WTC11 (cell line): ENCODE results near the gene POU3F1. TPM values are rescaled to one million over a fixed set of nuclear protein-coding genes. Genes with fewer than 3 reads are reported as not detected.
A peak's percentile ranks its signal among the peaks of the same experiment; 100 is the strongest.

Experiments
- AR ChIP-seq: fragments of 250-450 bp; sonication (Bioruptor Pico); IDR thresholded peaks from 2 replicates; pipeline ENCODE4 v1.9.0; 2021; ENCODE audit warnings: mild to moderate bottlenecking
- ATF6 ChIP-seq: sonication (generic); formaldehyde crosslinking; IDR thresholded peaks from 2 replicates; pipeline ENCODE4 v1.8.1; 2023; ENCODE audit warnings: mild to moderate bottlenecking, missing genetic modification reagents
- CDX4 ChIP-seq: fragments of 250-450 bp; sonication (Bioruptor Pico); IDR thresholded peaks from 2 replicates; pipeline ENCODE4 v1.9.0; 2021; ENCODE audit warnings: moderate library complexity, mild to moderate bottlenecking, inconsistent platforms, borderline replicate concordance
- E2F1 ChIP-seq: sonication (generic); formaldehyde crosslinking; IDR thresholded peaks from 2 replicates; pipeline ENCODE4 v1.8.0; 2022; ENCODE audit warnings: mild to moderate bottlenecking, missing genetic modification reagents
- E2F4 ChIP-seq: sonication (generic); formaldehyde crosslinking; IDR thresholded peaks from 2 replicates; pipeline ENCODE4 v1.8.1; 2022; ENCODE audit warnings: low read depth, mild to moderate bottlenecking, moderate library complexity, missing genetic modification reagents, borderline replicate concordance
- E2F5 ChIP-seq: sonication (generic); formaldehyde crosslinking; IDR thresholded peaks from 2 replicates; pipeline ENCODE4 v1.8.1; 2022; ENCODE audit warnings: mild to moderate bottlenecking, moderate library complexity, missing genetic modification reagents
- ELF4 ChIP-seq: sonication (generic); formaldehyde crosslinking; IDR thresholded peaks from 2 replicates; pipeline ENCODE4 v1.8.1; 2022; ENCODE audit warnings: low read depth, mild to moderate bottlenecking, moderate library complexity, missing genetic modification reagents
- ERG ChIP-seq: fragments of 250-450 bp; sonication (Bioruptor Pico); IDR thresholded peaks from 2 replicates; pipeline ENCODE4 v1.8.0; 2021; ENCODE audit warnings: mild to moderate bottlenecking
- FOXJ3 ChIP-seq: sonication (generic); formaldehyde crosslinking; IDR thresholded peaks from 2 replicates; pipeline ENCODE4 v1.9.0; 2021; ENCODE audit warnings: missing genetic modification reagents, mild to moderate bottlenecking, borderline replicate concordance
- HMGA2 ChIP-seq: fragments of 250-450 bp; sonication (Bioruptor Pico); IDR thresholded peaks from 2 replicates; pipeline ENCODE4 v1.4.0; 2021; ENCODE audit warnings: mild to moderate bottlenecking, moderate library complexity
- JUN ChIP-seq: sonication (generic); formaldehyde crosslinking; IDR thresholded peaks from 2 replicates; pipeline ENCODE4 v1.8.0; 2023; ENCODE audit warnings: mild to moderate bottlenecking, missing genetic modification reagents
- PRDM15 ChIP-seq: sonication (generic); formaldehyde crosslinking; IDR thresholded peaks from 2 replicates; pipeline ENCODE4 v1.8.0; 2022; ENCODE audit warnings: missing genetic modification reagents
- SP1 ChIP-seq: sonication (generic); formaldehyde crosslinking; conservative IDR thresholded peaks from 2 replicates; pipeline ENCODE4 v1.8.1; 2022; ENCODE audit warnings: missing genetic modification reagents
- TEAD4 ChIP-seq: sonication (generic); formaldehyde crosslinking; IDR thresholded peaks from 2 replicates; pipeline ENCODE4 v1.8.0; 2022; ENCODE audit warnings: mild to moderate bottlenecking, missing genetic modification reagents
- ZMAT4 ChIP-seq: fragments of 250-450 bp; sonication (Bioruptor Pico); IDR thresholded peaks from 2 replicates; pipeline ENCODE4 v1.9.0; 2021; ENCODE audit warnings: mild to moderate bottlenecking
- ZNF232 ChIP-seq: sonication (generic); formaldehyde crosslinking; IDR thresholded peaks from 2 replicates; pipeline ENCODE4 v1.8.0; 2022; ENCODE audit warnings: mild to moderate bottlenecking, missing genetic modification reagents
- ZNF263 ChIP-seq: sonication (generic); formaldehyde crosslinking; IDR thresholded peaks from 2 replicates; pipeline ENCODE4 v1.8.1; 2022; ENCODE audit warnings: low read depth, mild to moderate bottlenecking, moderate library complexity, missing genetic modification reagents
- total RNA-seq: library from RNA; stranded (reverse); gene quantifications from 3 replicates; pipeline ENCODE4 v1.2.3, GENCODE V29; 2021

Gene POU3F1
- total RNA-seq, 1 experiment from 2014 or later: 18.9 TPM

- no peak for TF ChIP-seq ERG (CRISPR knock-in tag)
- TF ChIP-seq ZMAT4 (CRISPR knock-in tag): no peak
- TF ChIP-seq HMGA2 (CRISPR knock-in tag): no peak
- TF ChIP-seq ELF4 (CRISPR knock-in tag): no peak
- TF ChIP-seq AR (CRISPR knock-in tag): no peak
- TF ChIP-seq TEAD4: no peak
- no peak for TF ChIP-seq E2F4 (CRISPR knock-in tag)
- no peak for TF ChIP-seq ZNF263
- TF ChIP-seq E2F1 (CRISPR knock-in tag): no peak
- peak; percentile 49; the same call in 1 of the 2 replicates for TF ChIP-seq E2F5
- TF ChIP-seq ATF6 (CRISPR knock-in tag): no peak
- no peak for TF ChIP-seq FOXJ3 (CRISPR knock-in tag)
- no peak for TF ChIP-seq CDX4 (CRISPR knock-in tag)
- TF ChIP-seq PRDM15: no peak
- no peak for TF ChIP-seq JUN (CRISPR knock-in tag)
- TF ChIP-seq ZNF232: 0 out of 2 replicates have a peak, but pooled peaks have one; percentile 44
- TF ChIP-seq SP1 (CRISPR knock-in tag): peak; percentile 75
These were observed 450 bp upstream of the POU3F1 start (continued) for GRCh38 chr1:38046884-38047602.
